Measurements from ENCODE around the gene TRIM3. TPM values are rescaled to one million over a fixed set of nuclear protein-coding genes. Genes with fewer than 3 reads are reported as not detected.

TRIM3 gene
- total and polyA plus RNA-seq, 12 donors, result 6.6 to 23.8 (median 10.4) TPM

DNA sequence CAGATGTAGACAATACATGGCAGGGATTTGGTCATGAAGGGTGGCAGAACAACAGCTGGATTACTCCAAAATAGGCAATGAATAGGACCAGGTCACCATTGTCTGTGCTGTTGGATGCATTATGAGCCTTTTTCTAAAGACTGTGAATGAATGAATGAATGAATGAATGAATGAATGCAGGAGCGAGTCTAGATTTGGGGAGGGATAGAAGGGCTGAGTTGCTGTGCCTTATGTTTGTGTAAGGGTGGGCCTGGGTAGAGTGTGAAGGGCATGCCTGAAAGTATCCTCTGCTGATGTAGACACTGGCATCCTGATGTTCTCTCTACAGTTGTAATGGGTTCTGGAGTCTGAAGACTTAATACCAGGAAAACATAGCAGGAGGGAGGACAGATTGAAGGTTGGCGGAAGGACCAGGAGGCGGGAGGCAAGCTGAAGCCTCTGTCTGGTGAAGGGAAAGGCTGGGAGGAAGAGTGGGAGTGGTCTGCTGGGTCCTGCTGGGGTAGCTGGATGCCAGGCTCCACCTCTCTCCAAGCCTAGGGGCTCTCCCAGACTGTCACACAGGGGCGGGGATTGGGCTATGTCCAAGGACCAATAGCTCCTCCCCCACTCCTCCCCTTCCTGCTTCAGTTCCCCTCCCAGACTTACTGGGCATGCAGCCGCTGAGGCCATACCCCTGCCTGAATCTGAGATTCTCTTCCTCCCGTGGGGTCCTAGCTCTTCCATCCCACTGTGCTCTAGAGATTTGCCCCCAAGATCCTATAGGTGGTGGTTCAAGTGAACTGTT lies 4.8 kb downstream of the TRIM3 start:
- WGBS, 4 donors, result 15 to 34% (median 26%) methylated on average over 6 of the region's 6 CpGs
- H3K9me3 ChIP-seq (replicated peaks in 1 of 3), result no peaks in the 10 kb centered on the region
- TF ChIP-seq POLR2A (IDR thresholded peaks at IDR 0.05), result no peak
- TF ChIP-seq, protein P1, sequence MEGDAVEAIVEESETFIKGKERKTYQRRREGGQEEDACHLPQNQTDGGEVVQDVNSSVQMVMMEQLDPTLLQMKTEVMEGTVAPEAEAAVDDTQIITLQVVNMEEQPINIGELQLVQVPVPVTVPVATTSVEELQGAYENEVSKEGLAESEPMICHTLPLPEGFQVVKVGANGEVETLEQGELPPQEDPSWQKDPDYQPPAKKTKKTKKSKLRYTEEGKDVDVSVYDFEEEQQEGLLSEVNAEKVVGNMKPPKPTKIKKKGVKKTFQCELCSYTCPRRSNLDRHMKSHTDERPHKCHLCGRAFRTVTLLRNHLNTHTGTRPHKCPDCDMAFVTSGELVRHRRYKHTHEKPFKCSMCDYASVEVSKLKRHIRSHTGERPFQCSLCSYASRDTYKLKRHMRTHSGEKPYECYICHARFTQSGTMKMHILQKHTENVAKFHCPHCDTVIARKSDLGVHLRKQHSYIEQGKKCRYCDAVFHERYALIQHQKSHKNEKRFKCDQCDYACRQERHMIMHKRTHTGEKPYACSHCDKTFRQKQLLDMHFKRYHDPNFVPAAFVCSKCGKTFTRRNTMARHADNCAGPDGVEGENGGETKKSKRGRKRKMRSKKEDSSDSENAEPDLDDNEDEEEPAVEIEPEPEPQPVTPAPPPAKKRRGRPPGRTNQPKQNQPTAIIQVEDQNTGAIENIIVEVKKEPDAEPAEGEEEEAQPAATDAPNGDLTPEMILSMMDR (IDR thresholded peaks at IDR 0.05), result peak in 1 of 6 experiments; percentile 3

DNA sequence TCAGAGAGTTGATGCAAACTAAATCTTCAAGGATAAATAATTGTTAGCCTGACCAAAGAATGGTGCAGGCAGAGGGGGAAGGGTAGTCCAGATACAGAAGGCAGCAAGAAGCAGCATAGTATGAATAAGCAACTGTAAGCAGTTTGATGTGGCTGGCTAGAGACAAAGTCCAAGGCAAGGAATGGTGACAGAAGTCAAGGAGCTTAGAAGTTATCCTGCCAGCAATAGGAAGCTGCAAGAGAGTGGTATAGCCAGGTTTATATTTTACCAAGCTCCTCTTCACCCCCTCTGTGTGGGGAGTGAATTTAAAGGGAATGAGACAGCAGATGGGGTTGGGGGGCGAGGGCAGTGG lies 14.7 kb downstream of the TRIM3 start:
- TF ChIP-seq POLR2A (IDR thresholded peaks at IDR 0.05), result no peak
- TF ChIP-seq, protein P1 (IDR thresholded peaks at IDR 0.05), result no peak
- H3K27ac ChIP-seq, result no peak overlapping the region
- no peak overlapping the region for H3K4me3 ChIP-seq
- intact Hi-C loops (cut with DNase I), result no loop called here
- H3K4me1 ChIP-seq (replicated peaks in 1 of 2), result no peaks in the 10 kb centered on the region
- WGBS, 4 donors, result 80 to 93% (median 86%) methylated on average over 1 of the region's 1 CpG
- peaks cover 0 to 50% of the 10 kb centered on the region in 2 donors for H3K36me3 ChIP-seq (replicated peaks in 1 of 2)
- no peaks in the 10 kb centered on the region for H3K27me3 ChIP-seq
- H3K9me3 ChIP-seq (replicated peaks in 1 of 3), result no peaks in the 10 kb centered on the region
- DNase-seq, result no peak

More for the DNA sequence above, 4.8 kb downstream of the TRIM3 start:
- peak overlapping the region in 2 of 5 donors; percentile 43 to 74 for H3K27ac ChIP-seq
- peaks cover 0 to 7% of the 10 kb centered on the region in 2 donors for H3K36me3 ChIP-seq (replicated peaks in 1 of 2)
- no peak overlapping the region for H3K4me3 ChIP-seq
- H3K27me3 ChIP-seq, result no peaks in the 10 kb centered on the region
- intact Hi-C loops (cut with DNase I), result no loop called here
- peaks cover 0 to 13% of the 10 kb centered on the region in 2 donors for H3K4me1 ChIP-seq (replicated peaks in 1 of 2)
- DNase-seq, result peak; percentile 84 to 95 (median 90)

GRCh38 chr11:6458352-6459098 lies 15.2 kb downstream of the TRIM3 start:
- Histone ChIP-seq H3K27me3 (no peaks in the 10 kb centered on the region), H3K9me3 (replicated peaks in 1 of 3) (no peaks in the 10 kb centered on the region), H3K27ac (no peak overlapping the region), H3K36me3 (replicated peaks in 1 of 2) (peaks cover 0 to 50% of the 10 kb centered on the region in 2 donors), H3K4me3 (no peak overlapping the region), H3K4me1 (replicated peaks in 1 of 2) (no peaks in the 10 kb centered on the region)
- intact Hi-C loops (cut with DNase I), result no loop called here
- no peak for DNase-seq
- 66 to 86% (median 78%) methylated on average over 2 of the region's 2 CpGs for WGBS, 4 donors
- TF ChIP-seq POLR2A (IDR thresholded peaks at IDR 0.05), result no peak
- TF ChIP-seq, protein P1 (IDR thresholded peaks at IDR 0.05), result no peak

DNA sequence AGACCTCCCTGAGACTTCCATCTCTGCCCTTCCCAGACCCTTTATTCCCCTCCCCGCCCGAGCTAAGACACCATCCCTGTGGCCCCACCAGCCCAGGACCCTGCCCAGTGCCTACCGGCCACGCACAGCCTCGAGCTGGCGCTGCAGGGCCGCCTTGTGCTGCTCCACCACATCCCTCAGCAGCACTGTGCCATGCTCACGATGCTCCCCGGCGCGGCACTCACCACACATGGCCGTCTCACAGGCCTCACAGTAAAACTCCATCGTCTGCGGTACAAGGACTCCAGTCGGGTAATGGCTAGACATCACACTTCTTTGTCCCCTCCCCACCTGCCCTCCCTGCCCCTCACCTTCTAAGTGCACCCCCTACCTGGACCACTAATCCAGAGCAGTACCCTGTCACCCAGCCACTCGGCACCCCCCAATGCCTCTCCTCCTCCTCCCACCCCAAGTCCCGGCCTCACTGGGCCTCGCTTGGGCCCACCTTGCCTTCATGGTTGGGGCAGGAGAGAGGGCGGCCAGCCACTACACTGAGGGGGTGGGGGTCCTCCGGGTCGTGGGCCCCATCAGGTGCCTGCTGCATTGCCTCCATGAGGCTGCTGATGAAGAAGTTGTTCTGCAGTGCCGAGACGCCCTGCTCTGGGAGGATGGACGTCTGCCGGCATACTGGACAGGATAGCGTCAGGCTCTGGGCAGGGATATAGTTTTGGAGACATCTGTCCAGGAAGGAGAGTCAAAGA lies 16.0 kb downstream of the TRIM3 start:
- Histone ChIP-seq H3K4me3 (no peak overlapping the region), H3K4me1 (replicated peaks in 1 of 2) (no peaks in the 10 kb centered on the region), H3K9me3 (replicated peaks in 1 of 3) (no peaks in the 10 kb centered on the region), H3K36me3 (replicated peaks in 1 of 2) (peaks cover 0 to 52% of the 10 kb centered on the region in 2 donors), H3K27ac (no peak overlapping the region), H3K27me3 (no peaks in the 10 kb centered on the region)
- no peak for TF ChIP-seq POLR2A (IDR thresholded peaks at IDR 0.05)
- TF ChIP-seq, protein P1 (IDR thresholded peaks at IDR 0.05), result no peak
- 94 to 97% (median 95%) methylated on average over 23 to 26 of the region's 26 CpGs for WGBS, 4 donors
- DNase-seq, result no peak
- intact Hi-C loops (cut with DNase I), result no loop called here

Data from adrenal gland (tissue), 12 donors.